Amniotic stem cell (primary cell): ENCODE data around the gene BTBD17.

Source experiments
- DNase-seq: peaks from one replicate; lab custom pipeline; 2025; lab: John Stamatoyannopoulos, UW

Gene BTBD17

GRCh38 chr17:74335529-74336062 lies 26.1 kb downstream of the BTBD17 start:
- DNase-seq, result no peak

DNA sequence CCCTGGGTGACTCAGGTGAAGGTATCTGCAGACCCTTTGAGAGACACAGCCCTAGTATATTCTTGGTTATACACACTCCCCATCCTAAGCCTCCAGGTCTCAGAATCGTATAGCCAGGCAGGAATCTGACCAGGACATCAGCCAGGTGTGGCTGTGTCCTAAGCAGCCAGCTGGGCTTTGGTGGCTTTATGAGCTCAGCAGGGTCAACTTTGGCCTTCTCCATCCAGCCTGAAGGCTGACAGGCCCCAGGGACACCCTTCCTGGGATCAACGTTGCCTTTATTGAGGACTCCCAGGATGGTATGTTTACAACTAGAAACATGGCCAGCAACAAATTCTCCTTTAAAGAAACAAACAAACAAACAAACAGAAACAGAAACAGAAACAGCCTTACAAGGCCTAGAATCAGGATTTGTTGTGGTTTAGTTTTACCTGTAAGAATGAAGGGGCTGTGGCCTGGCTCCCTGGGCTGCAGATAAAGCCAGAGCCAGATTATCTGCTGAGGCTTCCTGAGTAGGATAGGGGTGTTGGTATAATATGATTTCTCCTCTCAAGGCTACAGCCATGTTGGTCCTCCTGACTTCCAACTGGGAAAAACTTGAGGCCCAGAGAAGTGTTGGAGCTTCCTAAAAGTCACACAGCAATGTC lies 27.2 kb downstream of the BTBD17 start:
- DNase-seq, result no peak

GRCh38 chr17:74332763-74333283 lies 28.8 kb downstream of the BTBD17 start:
- DNase-seq, result no peak

- DNase-seq, result no peak
These were observed 29.5 kb downstream of the BTBD17 start for GRCh38 chr17:74332017-74332650.

GRCh38 chr17:74330446-74330845 lies 31.2 kb downstream of the BTBD17 start:
- no peak for DNase-seq

GRCh38 chr17:74329378-74329777 lies 32.3 kb downstream of the BTBD17 start:
- DNase-seq, result no peak

GRCh38 chr17:74328487-74328886 lies 33.2 kb downstream of the BTBD17 start:
- no peak for DNase-seq

DNA sequence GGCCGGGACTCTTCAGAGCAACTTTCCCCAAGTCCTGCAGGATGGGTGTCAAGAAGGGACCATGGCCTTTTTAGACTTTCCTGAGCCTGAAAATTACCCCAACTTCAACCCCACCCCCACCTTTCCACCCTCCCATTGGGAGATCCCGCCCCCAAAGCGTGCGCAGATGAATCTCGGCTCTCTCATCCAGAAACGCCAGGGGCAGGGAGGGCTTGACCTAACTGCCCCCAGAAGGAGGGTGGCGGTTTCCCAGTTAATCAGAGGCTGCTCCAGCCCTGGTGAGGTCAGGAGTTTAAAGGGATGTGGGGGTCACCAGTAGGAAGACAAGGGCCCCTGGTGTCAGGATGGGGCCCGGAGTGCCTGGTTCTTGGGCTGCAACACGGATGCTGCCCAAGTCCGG lies 35.2 kb downstream of the BTBD17 start:
- DNase-seq, result no peak

- DNase-seq, result no peak
These were observed 35.8 kb downstream of the BTBD17 start, which contains the start of gene KIF19 for GRCh38 chr17:74325743-74326379. KIF19 (plus strand) TSS chr17:74326226; CDS start chr17:74326350, 124 bp downstream.

- DNase-seq, result no peak
These were observed 36.3 kb downstream of the BTBD17 start for GRCh38 chr17:74325376-74325742.

DNA sequence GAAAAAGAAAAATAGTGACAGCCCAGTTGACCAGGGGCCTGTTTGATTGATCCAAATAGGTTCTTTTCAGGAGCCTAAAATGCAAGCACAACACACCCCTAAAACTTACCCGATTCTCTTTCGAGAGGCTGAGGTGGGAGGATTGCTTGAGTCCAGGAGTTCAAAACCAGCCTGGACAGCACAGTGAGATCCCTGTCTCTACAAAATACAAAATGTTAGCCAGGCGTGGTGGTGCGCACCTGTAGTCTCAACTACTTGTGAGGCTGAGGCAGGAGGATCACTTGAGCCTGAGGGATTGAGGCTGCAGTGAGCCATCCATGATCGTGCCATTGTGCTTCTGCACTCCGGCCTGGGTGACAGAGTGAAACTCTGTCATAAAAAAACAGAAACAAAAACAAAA lies 37.1 kb downstream of the BTBD17 start:
- no peak for DNase-seq

DNA sequence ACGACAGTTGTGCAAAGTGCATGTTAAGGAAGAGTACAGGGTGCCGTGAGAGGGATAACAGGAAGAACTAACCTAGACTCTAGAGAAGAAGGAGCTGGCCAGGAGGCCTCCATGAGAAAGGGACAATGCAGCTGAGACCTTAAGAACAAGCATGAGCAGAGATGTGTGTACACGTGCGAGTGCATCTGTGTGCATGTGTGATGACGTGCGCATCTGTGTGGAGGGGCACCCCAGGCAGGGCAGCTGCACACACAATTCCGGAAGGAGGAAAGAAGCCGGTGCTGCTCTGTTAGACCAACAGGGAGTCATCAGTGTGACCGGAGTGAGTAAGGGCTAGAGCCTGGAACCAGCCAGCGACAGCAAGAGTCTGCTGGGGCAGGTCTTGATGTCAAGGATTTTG lies 43.3 kb downstream of the BTBD17 start:
- DNase-seq, result no peak

GRCh38 chr17:74317071-74317470 lies 44.6 kb downstream of the BTBD17 start:
- DNase-seq, result no peak

GRCh38 chr17:74316220-74316619 lies 45.4 kb downstream of the BTBD17 start:
- no peak for DNase-seq

GRCh38 chr17:74314877-74315276 lies 46.8 kb downstream of the BTBD17 start:
- no peak for DNase-seq

- no peak for DNase-seq
These were observed 51.8 kb downstream of the BTBD17 start for GRCh38 chr17:74309902-74310301.

DNA sequence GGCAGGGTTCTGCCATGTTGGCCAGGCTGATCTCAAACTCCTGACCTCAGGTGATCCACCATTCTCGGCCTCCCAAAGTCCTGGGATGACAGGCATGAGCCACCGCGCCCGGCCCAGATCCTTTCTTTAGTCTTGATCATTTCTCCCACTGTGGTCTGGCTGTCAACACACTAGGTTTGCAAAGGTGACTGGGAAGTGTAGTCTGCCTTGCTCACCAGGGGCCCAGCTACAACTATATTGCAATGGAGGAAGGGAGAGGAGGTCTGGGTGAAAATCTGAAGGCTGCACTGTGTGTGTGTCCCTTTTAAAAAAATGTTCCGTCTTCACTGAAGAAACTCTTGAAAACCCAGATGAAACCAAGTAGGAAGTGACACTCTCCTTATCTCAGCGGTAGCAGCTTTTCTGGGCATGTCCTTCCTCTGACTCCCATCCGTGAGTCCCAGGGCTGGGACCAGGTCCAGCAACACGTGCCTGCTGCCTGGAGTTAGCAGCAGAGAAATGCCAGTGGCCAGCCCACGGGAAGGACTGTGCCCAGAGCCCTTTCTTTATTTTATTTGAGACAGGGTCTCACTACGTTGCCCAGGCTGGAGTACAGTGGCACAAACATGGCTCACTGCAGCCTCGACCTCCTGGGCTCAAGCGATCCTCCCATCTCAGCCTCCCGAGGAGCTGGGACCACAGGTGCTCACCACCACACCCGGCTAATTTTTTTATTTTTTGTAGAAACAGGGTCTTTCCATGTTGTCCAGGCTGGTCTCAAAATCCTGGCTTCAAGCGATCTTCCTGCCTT lies 53.5 kb downstream of the BTBD17 start:
- DNase-seq, result no peak
